ENCODE data around the gene FAM177A1. TPM values are rescaled to one million over a fixed set of nuclear protein-coding genes. Genes with fewer than 3 reads are reported as not detected.
"Not testable (repeated sequence)": the region's sequence is repeated elsewhere in the genome, so short reads cannot be mapped to it uniquely, and the experiment has no call there.

FAM177A1 gene
- total RNA-seq, 1 donor from 2014 or later = 44.8 TPM

- DNase-seq (ENCODE audit: low spot score in 2 of 2) (no peak), FAIRE-seq (no peak)
Observed at GRCh38 chr14:35052637-35053036, 6.6 kb downstream of the FAM177A1 start.

GRCh38 chr14:35061113-35061791 is 15.2 kb downstream of the FAM177A1 start:
- not testable (repeated sequence) for DNase-seq (ENCODE audit: low spot score in 2 of 2); FAIRE-seq

- DNase-seq (ENCODE audit: low spot score in 2 of 2); FAIRE-seq: not testable (repeated sequence)
Observed at GRCh38 chr14:35065731-35066130, 19.7 kb downstream of the FAM177A1 start.

- DNase-seq (ENCODE audit: low spot score in 2 of 2) (no peak), FAIRE-seq (no peak)
Observed at GRCh38 chr14:35068238-35069012, 22.4 kb downstream of the FAM177A1 start.

GRCh38 chr14:35072226-35072625 is 26.2 kb downstream of the FAM177A1 start:
- no peak for DNase-seq (ENCODE audit: low spot score in 2 of 2)

GRCh38 chr14:35073486-35073885 is 27.4 kb downstream of the FAM177A1 start:
- FAIRE-seq (no peak), DNase-seq (ENCODE audit: low spot score in 2 of 2) (no peak)

More at GRCh38 chr14:35072226-35072625, 26.2 kb downstream of the FAM177A1 start:
- no peak for FAIRE-seq

GRCh38 chr14:35078082-35078481 is 32.0 kb downstream of the FAM177A1 start:
- no peak for DNase-seq (ENCODE audit: low spot score in 2 of 2)
- FAIRE-seq = no peak

GRCh38 chr14:35079742-35080141 is 33.7 kb downstream of the FAM177A1 start:
- no peak for FAIRE-seq
- no peak for DNase-seq (ENCODE audit: low spot score in 2 of 2)

GRCh38 chr14:35083530-35084150 is 37.6 kb downstream of the FAM177A1 start:
- no peak for FAIRE-seq
- no peak for DNase-seq (ENCODE audit: low spot score in 2 of 2)

- DNase-seq (ENCODE audit: low spot score in 2 of 2) (no peak), FAIRE-seq (no peak)
Observed at GRCh38 chr14:35085441-35085840, 39.4 kb downstream of the FAM177A1 start.

GRCh38 chr14:35088514-35088913 is 42.4 kb downstream of the FAM177A1 start:
- DNase-seq (ENCODE audit: low spot score in 2 of 2) (no peak), FAIRE-seq (no peak)

GRCh38 chr14:35094645-35095044 is 48.6 kb downstream of the FAM177A1 start:
- FAIRE-seq; DNase-seq (ENCODE audit: low spot score in 2 of 2): not testable (repeated sequence)

GRCh38 chr14:35107866-35108265 is 61.8 kb downstream of the FAM177A1 start:
- DNase-seq (ENCODE audit: low spot score in 2 of 2) = no peak
- FAIRE-seq = no peak

- FAIRE-seq = no peak
- no peak for DNase-seq (ENCODE audit: low spot score in 2 of 2)
Observed at GRCh38 chr14:35112641-35113040, 66.6 kb downstream of the FAM177A1 start.

- FAIRE-seq (no peak), DNase-seq (ENCODE audit: low spot score in 2 of 2) (no peak)
Observed at GRCh38 chr14:35113308-35113950, 67.4 kb downstream of the FAM177A1 start.

- FAIRE-seq = no peak
- no peak for DNase-seq (ENCODE audit: low spot score in 2 of 2)
Observed at GRCh38 chr14:35114036-35114435, 68.0 kb downstream of the FAM177A1 start.

GRCh38 chr14:35116242-35116641 is 70.2 kb downstream of the FAM177A1 start:
- FAIRE-seq (no peak), DNase-seq (ENCODE audit: low spot score in 2 of 2) (no peak)

GRCh38 chr14:35117112-35117511 is 71.0 kb downstream of the FAM177A1 start:
- FAIRE-seq (no peak), DNase-seq (ENCODE audit: low spot score in 2 of 2) (no peak)

- FAIRE-seq (no peak), DNase-seq (ENCODE audit: low spot score in 2 of 2) (no peak)
Observed at GRCh38 chr14:35121026-35121886, 75.2 kb downstream of the FAM177A1 start.

All from frontal cortex (tissue), 4 donors.